RWPE2 (cell line): ENCODE data around the gene TRPV4.

Source experiments
- ATAC-seq: fragments of 200-7000 bp; cut with Tn5 transposase; 3 replicates; pipeline ENCODE4 v1.9.1; 2021; ENCODE audit warnings: low read depth
- DNase-seq: peaks from one replicate; pipeline ENCODE4 v3.0.0-alpha.2; 2020; ENCODE audit warnings: low spot score
- H3K27ac ChIP-seq: fragments of 450-650 bp; 2 replicates; pipeline ENCODE4 v1.5.1; 2017; ENCODE audit warnings: mild to moderate bottlenecking; ENCODE audit not compliant: poor library complexity, severe bottlenecking
- H3K27me3 ChIP-seq: fragments of 250-450 bp; sonication (Bioruptor Pico); 2 replicates; pipeline ENCODE4 v1.5.1; 2021; ENCODE audit warnings: mild to moderate bottlenecking, moderate library complexity; ENCODE audit not compliant: insufficient read depth, poor library complexity, severe bottlenecking
- H3K36me3 ChIP-seq: fragments of 250-450 bp; sonication (Bioruptor Pico); 2 replicates; pipeline ENCODE4 v1.5.1; 2020; ENCODE audit warnings: low read depth, mild to moderate bottlenecking, moderate library complexity
- H3K4me1 ChIP-seq: fragments of 250-450 bp; sonication (Bioruptor Pico); 2 replicates; pipeline ENCODE4 v1.5.1; 2021; ENCODE audit warnings: mild to moderate bottlenecking, moderate library complexity; ENCODE audit not compliant: insufficient read depth, poor library complexity, severe bottlenecking
- H3K4me3 ChIP-seq: fragments of 250-450 bp; sonication (Bioruptor Pico); 2 replicates; pipeline ENCODE4 v1.5.1; 2021; ENCODE audit warnings: mild to moderate bottlenecking, moderate library complexity; ENCODE audit not compliant: severe bottlenecking
- H3K9me3 ChIP-seq: fragments of 250-450 bp; sonication (Bioruptor Pico); 2 replicates; pipeline ENCODE4 v1.5.1; 2021; ENCODE audit warnings: mild to moderate bottlenecking, moderate library complexity; ENCODE audit not compliant: severe bottlenecking
- CTCF ChIP-seq: fragments of 450-650 bp; IDR thresholded peaks from one replicate; pipeline ENCODE4 v1.5.1; 2017; ENCODE audit warnings: mild to moderate bottlenecking, moderate library complexity; ENCODE audit not compliant: poor library complexity, severe bottlenecking

Gene TRPV4

GRCh38 chr12:109811624-109811995, 21.6 kb downstream of the TRPV4 start:
- Histone ChIP-seq H3K36me3 (no peaks in the 10 kb centered on the region), H3K4me1 (no peaks in the 10 kb centered on the region), H3K4me3 (no peak overlapping the region), H3K27ac (no peak overlapping the region), H3K9me3 (no peaks in the 10 kb centered on the region), H3K27me3 (no peaks in the 10 kb centered on the region)
- DNase-seq: no peak
- ATAC-seq: 0 out of 3 replicates have a peak, but pooled peaks have one; percentile 31
- no peak for TF ChIP-seq CTCF

GRCh38 chr12:109810954-109811623, 22.1 kb downstream of the TRPV4 start:
- no peak for ATAC-seq
- no peak for TF ChIP-seq CTCF
- H3K27me3 ChIP-seq: no peaks in the 10 kb centered on the region
- H3K27ac ChIP-seq: no peak overlapping the region
- H3K36me3 ChIP-seq: no peaks in the 10 kb centered on the region
- H3K9me3 ChIP-seq: no peaks in the 10 kb centered on the region
- DNase-seq: no peak
- no peak overlapping the region for H3K4me3 ChIP-seq
- no peaks in the 10 kb centered on the region for H3K4me1 ChIP-seq

GRCh38 chr12:109808876-109809646, 24.1 kb downstream of the TRPV4 start:
- DNase-seq: no peak
- Histone ChIP-seq H3K4me3 (no peak overlapping the region), H3K36me3 (no peaks in the 10 kb centered on the region), H3K4me1 (no peaks in the 10 kb centered on the region), H3K27ac (no peak overlapping the region), H3K27me3 (no peaks in the 10 kb centered on the region), H3K9me3 (no peaks in the 10 kb centered on the region)
- TF ChIP-seq CTCF: no peak
- ATAC-seq: no peak

GRCh38 chr12:109807954-109808643, 25.1 kb downstream of the TRPV4 start:
- H3K9me3 ChIP-seq: no peaks in the 10 kb centered on the region
- no peaks in the 10 kb centered on the region for H3K36me3 ChIP-seq
- H3K4me1 ChIP-seq: no peaks in the 10 kb centered on the region
- no peak overlapping the region for H3K4me3 ChIP-seq
- H3K27ac ChIP-seq: no peak overlapping the region
- H3K27me3 ChIP-seq: no peaks in the 10 kb centered on the region
- no peak for DNase-seq
- no peak for ATAC-seq
- no peak for TF ChIP-seq CTCF
